Suprapubic skin (tissue), 4 donors: Measurements from ENCODE around the gene BBS1.

Source experiments
- EP300 ChIP-seq: sonication (generic); formaldehyde crosslinking; IDR thresholded peaks from one replicate; pipeline ENCODE4 v1.6.1; 2017; ENCODE audit warnings: antibody characterized with exemption
- POLR2A ChIP-seq, 2 donors: fragments of 450-650 bp; IDR thresholded peaks; one replicate each; pipeline ENCODE4 v1.6.1; 2017; ENCODE audit warnings: antibody characterized with exemption in 2 of 2, mild to moderate bottlenecking in 2 of 2, moderate library complexity in 2 of 2
- POLR2AphosphoS5 ChIP-seq, 3 donors: sonication (generic); formaldehyde crosslinking; IDR thresholded peaks; one replicate each; pipeline ENCODE4 v1.6.1; 2017; ENCODE audit warnings: antibody characterized with exemption in 3 of 3
- TF ChIP-seq, protein P1 (sequence below), 2 donors: fragments of 200-600 bp in 1 of 2; fragments of 450-650 bp in 1 of 2; sonication (generic) in 1 of 2; IDR thresholded peaks; one replicate each; pipeline ENCODE4 v1.5.1; 2016 to 2019; ENCODE audit warnings: antibody characterized with exemption in 2 of 2, mild to moderate bottlenecking in 1 of 2, moderate library complexity in 1 of 2

DNA sequence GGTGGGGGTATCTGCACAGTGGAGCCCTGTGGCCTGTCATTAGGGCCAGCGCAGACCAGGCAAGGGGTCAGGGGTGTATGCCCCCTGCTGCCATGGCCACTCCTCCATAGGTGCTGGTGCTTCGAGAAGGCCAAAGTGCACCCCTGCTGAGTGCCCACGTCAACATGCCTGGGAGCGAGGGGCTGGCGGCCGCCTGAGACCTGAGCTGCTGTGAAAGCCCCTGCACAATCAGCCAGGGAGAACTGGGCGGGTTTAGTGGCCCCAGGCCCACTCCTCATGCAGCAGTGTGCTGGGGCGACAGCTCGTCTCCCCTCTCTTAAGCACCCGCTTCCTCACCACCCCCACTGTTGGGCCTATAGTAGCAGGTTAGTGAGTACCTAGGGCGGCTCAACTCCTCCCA lies 21.4 kb downstream of the BBS1 start:
- TF ChIP-seq POLR2AphosphoS5 (IDR thresholded peaks at IDR 0.05) (no peak), POLR2A (IDR thresholded peaks at IDR 0.05) (no peak), EP300 (no peak)
- TF ChIP-seq, protein P1, sequence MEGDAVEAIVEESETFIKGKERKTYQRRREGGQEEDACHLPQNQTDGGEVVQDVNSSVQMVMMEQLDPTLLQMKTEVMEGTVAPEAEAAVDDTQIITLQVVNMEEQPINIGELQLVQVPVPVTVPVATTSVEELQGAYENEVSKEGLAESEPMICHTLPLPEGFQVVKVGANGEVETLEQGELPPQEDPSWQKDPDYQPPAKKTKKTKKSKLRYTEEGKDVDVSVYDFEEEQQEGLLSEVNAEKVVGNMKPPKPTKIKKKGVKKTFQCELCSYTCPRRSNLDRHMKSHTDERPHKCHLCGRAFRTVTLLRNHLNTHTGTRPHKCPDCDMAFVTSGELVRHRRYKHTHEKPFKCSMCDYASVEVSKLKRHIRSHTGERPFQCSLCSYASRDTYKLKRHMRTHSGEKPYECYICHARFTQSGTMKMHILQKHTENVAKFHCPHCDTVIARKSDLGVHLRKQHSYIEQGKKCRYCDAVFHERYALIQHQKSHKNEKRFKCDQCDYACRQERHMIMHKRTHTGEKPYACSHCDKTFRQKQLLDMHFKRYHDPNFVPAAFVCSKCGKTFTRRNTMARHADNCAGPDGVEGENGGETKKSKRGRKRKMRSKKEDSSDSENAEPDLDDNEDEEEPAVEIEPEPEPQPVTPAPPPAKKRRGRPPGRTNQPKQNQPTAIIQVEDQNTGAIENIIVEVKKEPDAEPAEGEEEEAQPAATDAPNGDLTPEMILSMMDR (IDR thresholded peaks at IDR 0.05), result no peak
